Keratinocyte (primary cell): ENCODE data around the gene HDX. TPM values are rescaled to one million over a fixed set of nuclear protein-coding genes. Genes with fewer than 3 reads are reported as not detected.

Source experiments
- DNase-seq: peaks from one replicate; pipeline ENCODE4 v3.0.0-alpha.2; 2011; ENCODE audit warnings: low read depth, missing footprints, low spot score
- FAIRE-seq: peaks from 2 replicates; lab custom pipeline; 2011; peaks lifted over from hg19 to GRCh38; lab: Jason Lieb, UNC
- H2AFZ ChIP-seq: 2 replicates; pipeline ENCODE4 v1.6.0; 2012; ENCODE audit warnings: low read length, control low read depth, inconsistent platforms; ENCODE audit not compliant: control insufficient read depth
- H3K27ac ChIP-seq: 2 replicates; pipeline ENCODE4 v1.5.1; 2011; ENCODE audit warnings: low read length; ENCODE audit not compliant: control insufficient read depth, insufficient read depth
- H3K27me3 ChIP-seq: 3 replicates; pipeline ENCODE4 v1.6.0; 2011; ENCODE audit warnings: low read length; ENCODE audit not compliant: control insufficient read depth, insufficient read depth; ENCODE audit errors: extremely low read depth
- H3K36me3 ChIP-seq, 2 experiments: 2 replicates in 1 of 2; 3 replicates in 1 of 2; pipeline ENCODE4 v1.5.1; 2011; ENCODE audit warnings: low read length in 2 of 2, mild to moderate bottlenecking in 1 of 2; ENCODE audit not compliant: control insufficient read depth in 2 of 2, insufficient read depth in 2 of 2; ENCODE audit errors: extremely low read depth in 1 of 2
- H3K4me1 ChIP-seq: 3 replicates; pipeline ENCODE4 v1.5.1; 2011; ENCODE audit warnings: low read length; ENCODE audit not compliant: control insufficient read depth, insufficient read depth; ENCODE audit errors: extremely low read depth
- H3K4me2 ChIP-seq: 3 replicates; pipeline ENCODE4 v1.6.0; 2011; ENCODE audit warnings: low read depth, low read length; ENCODE audit not compliant: control insufficient read depth, insufficient read depth; ENCODE audit errors: extremely low read depth
- H3K4me3 ChIP-seq, 3 experiments: fragments of 200-600 bp in 1 of 3; sonication (generic) in 1 of 3; 2 replicates in 2 of 3; 3 replicates in 1 of 3; pipeline ENCODE4 v1.5.1; 2011 to 2016; ENCODE audit warnings: low read length in 3 of 3, mild to moderate bottlenecking in 3 of 3, control low read depth in 2 of 3, inconsistent platforms in 1 of 3, low read depth in 1 of 3, mixed read lengths in 1 of 3, mixed run types in 1 of 3, moderate library complexity in 1 of 3; ENCODE audit not compliant: control insufficient read depth in 2 of 3, insufficient read depth in 2 of 3; ENCODE audit errors: extremely low read depth in 1 of 3
- H3K79me2 ChIP-seq: 2 replicates; pipeline ENCODE4 v1.6.0; 2012; ENCODE audit warnings: low read length; ENCODE audit not compliant: control insufficient read depth, insufficient read depth
- H3K9ac ChIP-seq: 3 replicates; pipeline ENCODE4 v1.6.0; 2011; ENCODE audit warnings: low read length; ENCODE audit not compliant: control insufficient read depth, insufficient read depth; ENCODE audit errors: extremely low read depth
- H3K9me1 ChIP-seq: 3 replicates; pipeline ENCODE4 v1.6.0; 2011; ENCODE audit warnings: low read length; ENCODE audit not compliant: control insufficient read depth, insufficient read depth; ENCODE audit errors: extremely low read depth
- H3K9me3 ChIP-seq: 2 replicates; pipeline ENCODE4 v1.5.1; 2012; ENCODE audit warnings: low read depth, low read length; ENCODE audit not compliant: control insufficient read depth
- H4K20me1 ChIP-seq: 3 replicates; pipeline ENCODE4 v1.6.0; 2011; ENCODE audit warnings: low read length; ENCODE audit not compliant: control insufficient read depth, insufficient read depth; ENCODE audit errors: extremely low read depth
- CTCF ChIP-seq, 3 experiments: IDR thresholded peaks in 1 of 3; conservative IDR thresholded peaks in 1 of 3; optimal IDR thresholded peaks in 1 of 3; 2 replicates in 2 of 3; 3 replicates in 1 of 3; pipeline versions ENCODE3 to v1.5.1; 2011; ENCODE audit warnings: low read length in 3 of 3, mild to moderate bottlenecking in 3 of 3, moderate library complexity in 2 of 3, control low read depth in 1 of 3, inconsistent platforms in 1 of 3; ENCODE audit not compliant: insufficient read depth in 2 of 3; ENCODE audit errors: extremely low read depth in 1 of 3
- EZH2 ChIP-seq: IDR thresholded peaks from one replicate; pipeline ENCODE4 v1.6.1; 2012; ENCODE audit warnings: inconsistent platforms, mild to moderate bottlenecking, low read length, moderate library complexity
- dilution Hi-C: fragments of 300-500 bp; cut with MboI; formaldehyde crosslinking; loops from one replicate; pipeline ENCODE4 v1.7.0; 2020; ENCODE audit warnings: low sequenced_read_pairs; ENCODE audit not compliant: extremely low pct_ligation_motif_present
- polyA plus RNA-seq, 5 experiments: library from polyadenylated mRNA; depleted of rRNA in 3 of 5; stranded (reverse) in 3 of 5; stranded (forward) in 1 of 5; unstranded in 1 of 5; fragments of >200 nt; gene quantifications; 1 replicate in 1 of 5; 2 replicates in 3 of 5; 3 replicates in 1 of 5; pipeline versions ENCODE4 v1.2.1 to v1.2.3, GENCODE V29; 2011 to 2012; ENCODE audit warnings: missing spikeins in 2 of 5, low read depth in 1 of 5, low replicate concordance in 1 of 5

The HDX gene
- polyA plus RNA-seq, 1 donor (not counting 4 experiments of a cell fraction or from before 2014, with no cell fraction given) = 2.2 TPM

DNA sequence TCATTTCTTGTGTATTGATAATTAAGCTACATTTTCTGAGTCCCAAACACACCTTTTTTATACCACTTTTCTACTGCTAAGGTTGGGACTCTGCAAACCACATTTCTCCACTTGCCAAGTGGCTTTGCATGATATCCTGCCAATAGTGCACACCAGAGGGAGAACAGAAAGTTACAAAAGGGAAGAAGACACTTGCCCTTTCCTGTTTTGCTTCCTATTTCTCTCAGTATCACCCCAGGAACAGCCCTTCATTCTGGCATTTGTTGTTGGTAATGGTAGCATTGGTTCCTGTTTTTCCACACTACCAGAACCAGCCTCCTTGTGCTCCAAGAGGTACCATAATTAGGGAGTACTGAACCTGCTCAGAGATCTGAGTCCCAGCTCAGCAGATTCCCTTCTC is 87.1 kb downstream of the HDX start:
- H3K4me1 ChIP-seq = no peaks in the 10 kb centered on the region

GRCh38 chrX:84363663-84364062 is 138.6 kb downstream of the HDX start:
- H3K27me3 ChIP-seq = no peaks in the 10 kb centered on the region
- H3K79me2 ChIP-seq = no peaks in the 10 kb centered on the region
- H4K20me1 ChIP-seq = no peaks in the 10 kb centered on the region
- no peaks in the 10 kb centered on the region for H3K36me3 ChIP-seq
- no peaks in the 10 kb centered on the region for H3K9me3 ChIP-seq
- H3K4me1 ChIP-seq = no peaks in the 10 kb centered on the region
- H3K9me1 ChIP-seq = no peaks in the 10 kb centered on the region
- no peak for FAIRE-seq
- H3K27ac ChIP-seq = no peak overlapping the region
- no peak for TF ChIP-seq EZH2
- TF ChIP-seq CTCF (optimal IDR thresholded peaks at IDR 0.05 in 1 of 3, IDR thresholded peaks at IDR 0.05 in 1 of 3, conservative IDR thresholded peaks at IDR 0.05 in 1 of 3; ENCODE audit: extremely low read depth in 1 of 3, insufficient read depth in 2 of 3, low read length in 3 of 3) = no peak
- no peak for DNase-seq
- no peak overlapping the region for H2AFZ ChIP-seq
- dilution Hi-C loops = no loop called here
- H3K9ac ChIP-seq = no peak overlapping the region
- H3K4me2 ChIP-seq = no peak overlapping the region
- no peak overlapping the region for H3K4me3 ChIP-seq

More for the DNA sequence above, 87.1 kb downstream of the HDX start:
- no peak for FAIRE-seq
- no peak overlapping the region for H3K9ac ChIP-seq
- H4K20me1 ChIP-seq = no peaks in the 10 kb centered on the region
- no peaks in the 10 kb centered on the region for H3K9me3 ChIP-seq
- H3K79me2 ChIP-seq = no peaks in the 10 kb centered on the region
- H3K9me1 ChIP-seq = no peaks in the 10 kb centered on the region
- H3K4me3 ChIP-seq = no peak overlapping the region
- no peaks in the 10 kb centered on the region for H3K36me3 ChIP-seq
- no peak for DNase-seq
- TF ChIP-seq EZH2 (no peak), CTCF (optimal IDR thresholded peaks at IDR 0.05 in 1 of 3, IDR thresholded peaks at IDR 0.05 in 1 of 3, conservative IDR thresholded peaks at IDR 0.05 in 1 of 3; ENCODE audit: extremely low read depth in 1 of 3, insufficient read depth in 2 of 3, low read length in 3 of 3) (no peak)
- no peaks in the 10 kb centered on the region for H3K27me3 ChIP-seq
- H3K27ac ChIP-seq = no peak overlapping the region
- H2AFZ ChIP-seq = no peak overlapping the region
- dilution Hi-C loops = no loop called here
- H3K4me2 ChIP-seq = no peak overlapping the region
